Mesenchymal stem cell (in vitro differentiated cells and primary cell): ENCODE measurements around the gene GLOD5.

ENCODE experiments used
- DNase-seq: peaks from one replicate; pipeline ENCODE4 v3.0.0-alpha.2; 2013
- H2AFZ ChIP-seq: one replicate; pipeline ENCODE4 v1.6.1; 2013; ENCODE audit warnings: low read depth, mild to moderate bottlenecking, control low read depth, inconsistent platforms, low read length, moderate library complexity
- H2AK5ac ChIP-seq: 2 replicates; pipeline ENCODE4 v1.6.1; 2013; ENCODE audit warnings: low read length, moderate library complexity, mild to moderate bottlenecking, inconsistent platforms; ENCODE audit not compliant: severe bottlenecking
- H2BK120ac ChIP-seq: one replicate; pipeline ENCODE4 v1.6.1; 2013; ENCODE audit warnings: low read depth, mild to moderate bottlenecking, inconsistent platforms, low read length, moderate library complexity
- H2BK12ac ChIP-seq, 2 experiments: one replicate each; pipeline ENCODE4 v1.6.1; 2013; ENCODE audit warnings: inconsistent platforms in 2 of 2, low read length in 2 of 2, mild to moderate bottlenecking in 2 of 2, moderate library complexity in 2 of 2, control low read depth in 1 of 2
- H2BK15ac ChIP-seq: one replicate; pipeline ENCODE4 v1.6.1; 2013; ENCODE audit warnings: mild to moderate bottlenecking, low read depth, inconsistent platforms; ENCODE audit not compliant: poor library complexity, severe bottlenecking
- H2BK5ac ChIP-seq: 2 replicates; pipeline ENCODE4 v1.6.1; 2013; ENCODE audit warnings: low read depth, mild to moderate bottlenecking, low read length, control low read depth, inconsistent platforms; ENCODE audit not compliant: poor library complexity, severe bottlenecking
- H3K14ac ChIP-seq, 2 experiments: one replicate each; pipeline ENCODE4 v1.6.1; 2013; ENCODE audit warnings: inconsistent platforms in 2 of 2, low read length in 2 of 2, control low read depth in 1 of 2, mild to moderate bottlenecking in 1 of 2, moderate library complexity in 1 of 2
- H3K18ac ChIP-seq, 2 experiments: one replicate each; pipeline ENCODE4 v1.6.1; 2013; ENCODE audit warnings: inconsistent platforms in 2 of 2, low read length in 2 of 2, control low read depth in 1 of 2, low read depth in 1 of 2, mild to moderate bottlenecking in 1 of 2
- H3K23ac ChIP-seq, 2 experiments: one replicate each; pipeline ENCODE4 v1.6.1; 2013; ENCODE audit warnings: inconsistent platforms in 2 of 2, low read length in 2 of 2, mild to moderate bottlenecking in 2 of 2, moderate library complexity in 2 of 2, control low read depth in 1 of 2
- H3K27ac ChIP-seq: 2 replicates; pipeline ENCODE4 v1.5.1; 2013; ENCODE audit warnings: mild to moderate bottlenecking, moderate library complexity, low read length, control low read depth, inconsistent platforms; ENCODE audit not compliant: poor library complexity, severe bottlenecking
- H3K27me3 ChIP-seq, 2 experiments: 2 replicates each; pipeline versions ENCODE4 v1.6.1 to v1.7.0; 2013; ENCODE audit warnings: low read length in 2 of 2, mild to moderate bottlenecking in 2 of 2, moderate library complexity in 2 of 2, control low read depth in 1 of 2, inconsistent platforms in 1 of 2; ENCODE audit not compliant: control insufficient read depth in 1 of 2, insufficient read depth in 1 of 2
- H3K36me3 ChIP-seq, 2 experiments: 2 replicates each; pipeline versions ENCODE4 v1.6.1 to v1.7.0; 2013; ENCODE audit warnings: low read length in 2 of 2, control low read depth in 1 of 2, inconsistent platforms in 1 of 2, low read depth in 1 of 2, mild to moderate bottlenecking in 1 of 2; ENCODE audit not compliant: insufficient read depth in 2 of 2, control insufficient read depth in 1 of 2
- H3K4ac ChIP-seq, 2 experiments: one replicate each; pipeline ENCODE4 v1.6.1; 2013; ENCODE audit warnings: inconsistent platforms in 2 of 2, low read length in 2 of 2, mild to moderate bottlenecking in 2 of 2, moderate library complexity in 2 of 2, control low read depth in 1 of 2, low read depth in 1 of 2
- H3K4me1 ChIP-seq: 2 replicates; pipeline ENCODE4 v1.6.1; 2013; ENCODE audit warnings: low read depth, low read length, control low read depth; ENCODE audit not compliant: control insufficient read depth, insufficient read depth
- H3K4me2 ChIP-seq: 2 replicates; pipeline ENCODE4 v1.6.1; 2013; ENCODE audit warnings: low read length, mild to moderate bottlenecking, inconsistent platforms; ENCODE audit not compliant: poor library complexity, severe bottlenecking
- H3K4me3 ChIP-seq, 2 experiments: 2 replicates each; pipeline versions ENCODE4 v1.5.1 to v1.7.0; 2013; ENCODE audit warnings: low read length in 2 of 2, mild to moderate bottlenecking in 2 of 2, control low read depth in 1 of 2, low read depth in 1 of 2; ENCODE audit not compliant: insufficient read depth in 1 of 2
- H3K79me1 ChIP-seq: replicated peaks from 2 replicates; pipeline ENCODE4 v1.6.1; 2013; ENCODE audit warnings: mild to moderate bottlenecking, control low read depth, low read length, inconsistent platforms; ENCODE audit not compliant: poor library complexity, severe bottlenecking
- H3K9ac ChIP-seq: 2 replicates; pipeline ENCODE4 v1.7.0; 2013; ENCODE audit warnings: mild to moderate bottlenecking, low read length, moderate library complexity
- H3K9me3 ChIP-seq: 2 replicates; pipeline ENCODE4 v1.7.0; 2013; ENCODE audit warnings: mild to moderate bottlenecking, low read length; ENCODE audit not compliant: control insufficient read depth
- H4K8ac ChIP-seq: one replicate; pipeline ENCODE4 v1.6.1; 2013; ENCODE audit warnings: inconsistent platforms, mild to moderate bottlenecking, low read length, moderate library complexity
- H4K91ac ChIP-seq: one replicate; pipeline ENCODE4 v1.6.1; 2013; ENCODE audit warnings: mild to moderate bottlenecking, low read length, inconsistent platforms
- WGBS: methylation state at CpG from one replicate; pipeline ENCODE4 v1.1.7; 2013; ENCODE audit warnings: mixed read lengths; 5-methylcytosine and 5-hydroxymethylcytosine counted together

The GLOD5 gene

GRCh38 chrX:48801280-48802088, 39.9 kb downstream of the GLOD5 start, which contains the start of gene HDAC6:
TSS of gene HDAC6 (plus strand) at chrX:48802067. CDS start at chrX:48802693, 626 bp downstream.
- WGBS: under 1% methylated on average over 80 of the region's 89 CpGs
- H4K8ac ChIP-seq: peak within 1 kb of the TSS; percentile 100
- peaks cover 0 to 14% of the 10 kb centered on the region in 2 experiments for H3K27me3 ChIP-seq
- H4K91ac ChIP-seq: peak within 1 kb of the TSS; percentile 99
- peak within 1 kb of the TSS; percentile 53 for H2AFZ ChIP-seq
- H2BK120ac ChIP-seq: peak within 1 kb of the TSS; percentile 73
- peak within 1 kb of the TSS; percentile 80 to 82 for H3K4me3 ChIP-seq
- peak; percentile 99 for DNase-seq
- peaks cover 7% of the 10 kb centered on the region for H3K79me1 ChIP-seq
- peak within 1 kb of the TSS in 1 of 2 experiments; percentile 72 for H3K23ac ChIP-seq
- H2BK15ac ChIP-seq: no peak within 1 kb of the TSS
- peak within 1 kb of the TSS; percentile 89 for H2BK5ac ChIP-seq
- peak within 1 kb of the TSS; percentile 99 for H3K27ac ChIP-seq
- H2AK5ac ChIP-seq: no peak within 1 kb of the TSS
- no peaks in the 10 kb centered on the region for H3K9me3 ChIP-seq
- H3K9ac ChIP-seq: peak within 1 kb of the TSS; percentile 95
- peak within 1 kb of the TSS; percentile 66 for H3K4me2 ChIP-seq
- H3K14ac ChIP-seq: peak within 1 kb of the TSS in 1 of 2 experiments; percentile 81
- peaks cover 7 to 12% of the 10 kb centered on the region in 2 experiments for H3K36me3 ChIP-seq
- H2BK12ac ChIP-seq: no peak within 1 kb of the TSS
- H3K18ac ChIP-seq: peak within 1 kb of the TSS; percentile 70 to 95
- H3K4ac ChIP-seq: peak within 1 kb of the TSS in 1 of 2 experiments; percentile 88
- peaks cover 4% of the 10 kb centered on the region for H3K4me1 ChIP-seq

- Histone ChIP-seq H2BK5ac (peak overlapping the region; percentile 62), H3K27me3 (peaks cover 0 to 8% of the 10 kb centered on the region in 2 experiments), H2BK120ac (no peak overlapping the region), H3K9ac (peak overlapping the region; percentile 95), H3K27ac (peak overlapping the region; percentile 99), H2AFZ (peak overlapping the region; percentile 42), H4K8ac (peak overlapping the region; percentile 87), H4K91ac (no peak overlapping the region), H3K23ac (no peak overlapping the region), H3K14ac (no peak overlapping the region), H2BK15ac (no peak overlapping the region), H3K9me3 (no peaks in the 10 kb centered on the region), H2AK5ac (no peak overlapping the region), H3K36me3 (peaks cover 7 to 13% of the 10 kb centered on the region in 2 experiments), H3K4ac (peak overlapping the region in 1 of 2 experiments; percentile 28), H3K4me3 (peak overlapping the region; percentile 60 to 82), H3K4me2 (peak overlapping the region; percentile 32), H3K18ac (peak overlapping the region; percentile 48 to 70), H2BK12ac (no peak overlapping the region), H3K79me1 (peaks cover 7% of the 10 kb centered on the region), H3K4me1 (peaks cover 4% of the 10 kb centered on the region)
- WGBS: 11% methylated on average over 26 of the region's 40 CpGs
- peak; percentile 89 for DNase-seq
These were observed 40.8 kb downstream of the GLOD5 start for GRCh38 chrX:48802089-48802904.

- Histone ChIP-seq H2BK15ac (no peak overlapping the region), H3K27ac (peak overlapping the region; percentile 99), H3K4me1 (peaks cover 4% of the 10 kb centered on the region), H2AK5ac (no peak overlapping the region), H3K14ac (no peak overlapping the region), H2BK120ac (no peak overlapping the region), H3K4ac (peak overlapping the region in 1 of 2 experiments; percentile 28), H3K36me3 (peaks cover 7 to 14% of the 10 kb centered on the region in 2 experiments), H3K18ac (no peak overlapping the region), H2AFZ (no peak overlapping the region), H4K8ac (no peak overlapping the region), H3K23ac (no peak overlapping the region), H2BK12ac (no peak overlapping the region), H3K27me3 (peaks cover 0 to 3% of the 10 kb centered on the region in 2 experiments), H3K4me3 (peak overlapping the region; percentile 60 to 82), H4K91ac (no peak overlapping the region), H3K79me1 (peaks cover 7% of the 10 kb centered on the region), H3K9ac (peak overlapping the region; percentile 95), H3K4me2 (peak overlapping the region; percentile 32), H2BK5ac (peak overlapping the region; percentile 31), H3K9me3 (no peaks in the 10 kb centered on the region)
- DNase-seq: peak; percentile 1
- WGBS: 66% methylated on average over 4 of the region's 4 CpGs
These were observed 41.3 kb downstream of the GLOD5 start for GRCh38 chrX:48802905-48803200.

- H3K4ac ChIP-seq: no peak overlapping the region
- 100% methylated on average over 2 of the region's 4 CpGs for WGBS
- H3K9me3 ChIP-seq: no peaks in the 10 kb centered on the region
These were observed 44.5 kb downstream of the GLOD5 start for GRCh38 chrX:48806081-48806480.

More at GRCh38 chrX:48806081-48806480, 44.5 kb downstream of the GLOD5 start:
- H2BK5ac ChIP-seq: no peak overlapping the region
- no peak overlapping the region for H2BK12ac ChIP-seq
- H3K36me3 ChIP-seq: peaks cover 7 to 19% of the 10 kb centered on the region in 2 experiments
- H4K91ac ChIP-seq: no peak overlapping the region
- no peak overlapping the region for H3K14ac ChIP-seq
- no peaks in the 10 kb centered on the region for H3K27me3 ChIP-seq
- no peak for DNase-seq
- H3K4me3 ChIP-seq: no peak overlapping the region
- no peak overlapping the region for H2AK5ac ChIP-seq
- no peak overlapping the region for H3K23ac ChIP-seq
- no peak overlapping the region for H3K27ac ChIP-seq
- no peaks in the 10 kb centered on the region for H3K4me1 ChIP-seq
- peaks cover 6% of the 10 kb centered on the region for H3K79me1 ChIP-seq
- H3K4me2 ChIP-seq: no peak overlapping the region
- no peak overlapping the region for H2AFZ ChIP-seq
- H3K9ac ChIP-seq: no peak overlapping the region
- no peak overlapping the region for H3K18ac ChIP-seq
- H4K8ac ChIP-seq: no peak overlapping the region
- no peak overlapping the region for H2BK120ac ChIP-seq
- no peak overlapping the region for H2BK15ac ChIP-seq
